ENCODE data around the gene BMP7.

The BMP7 gene
- total RNA-seq, result 0 to 2.9 (median 0.05) reads per million in 17 experiments

DNA sequence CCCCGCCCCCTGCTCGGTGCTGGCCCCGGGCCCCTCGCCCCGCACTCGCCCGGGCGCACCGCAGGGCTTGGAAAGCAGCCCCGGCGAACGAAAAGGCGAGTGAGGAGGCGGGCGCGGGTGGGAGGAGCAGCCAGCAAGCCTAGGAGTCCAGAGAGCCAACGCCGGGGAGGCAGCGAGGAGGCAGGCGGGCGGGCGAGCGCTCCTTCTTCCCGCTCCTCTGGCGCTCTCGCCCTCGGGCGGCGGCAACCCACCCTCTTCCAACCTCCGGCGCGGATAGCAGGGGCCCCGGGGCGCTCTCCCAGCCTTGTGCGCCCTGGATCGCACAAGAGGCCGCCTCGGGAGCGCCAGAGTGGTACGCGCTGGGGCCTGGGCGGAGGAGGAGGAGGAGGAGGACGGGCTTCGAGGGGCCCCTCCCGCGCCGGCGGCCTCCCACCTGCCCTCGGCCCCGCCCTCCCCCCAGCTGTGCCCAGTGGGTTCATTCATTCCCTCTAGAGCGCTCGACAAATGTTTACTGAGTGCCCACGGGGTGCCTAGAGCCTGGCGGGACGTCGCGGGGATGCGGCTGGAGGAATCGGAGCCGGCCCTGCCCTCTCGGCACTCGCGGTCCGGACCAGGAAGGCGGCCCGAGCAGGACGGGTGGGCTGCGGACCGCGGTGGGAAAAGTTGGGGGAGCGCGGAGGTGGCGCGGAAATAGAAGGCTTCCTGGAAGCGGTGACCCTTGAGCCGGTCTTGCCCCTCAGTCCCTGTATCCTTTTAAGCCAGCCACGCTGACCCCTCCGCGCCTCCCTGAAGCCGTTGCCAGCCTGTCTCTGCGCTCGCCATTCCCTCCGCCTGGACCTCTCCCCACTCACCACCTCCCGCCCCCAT, at the start of gene BMP7:
Gene BMP7, minus strand, starts transcription at position 351 of the 867 bp plus-strand sequence. CDS start 519 bp downstream, outside the sequence.
- no peak for DNase-seq

DNA sequence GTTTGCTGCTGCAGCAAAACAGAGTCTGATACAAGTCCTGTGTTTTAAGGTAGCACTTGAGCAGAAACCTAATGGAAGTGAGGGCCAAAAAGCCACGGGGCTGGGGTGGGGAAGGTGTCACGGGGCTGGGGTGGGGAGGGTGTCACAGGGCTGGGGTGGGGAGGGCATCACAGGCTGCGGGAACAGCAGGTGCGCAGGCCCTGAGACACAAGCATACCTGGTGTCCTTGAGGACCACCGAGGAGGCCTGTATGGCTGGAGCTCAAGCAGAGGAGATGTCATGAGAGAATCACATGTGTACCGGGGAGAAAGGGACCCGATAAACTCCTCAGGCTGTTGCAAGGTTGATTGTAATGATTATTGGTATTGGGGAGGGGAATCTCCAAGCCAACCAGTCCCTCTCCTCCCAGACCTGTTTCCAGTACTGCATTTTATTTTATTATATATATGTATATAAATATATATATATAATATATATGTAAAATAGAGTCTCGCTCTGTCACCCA, 49.6 kb upstream of the BMP7 start:
- no peak for DNase-seq

DNA sequence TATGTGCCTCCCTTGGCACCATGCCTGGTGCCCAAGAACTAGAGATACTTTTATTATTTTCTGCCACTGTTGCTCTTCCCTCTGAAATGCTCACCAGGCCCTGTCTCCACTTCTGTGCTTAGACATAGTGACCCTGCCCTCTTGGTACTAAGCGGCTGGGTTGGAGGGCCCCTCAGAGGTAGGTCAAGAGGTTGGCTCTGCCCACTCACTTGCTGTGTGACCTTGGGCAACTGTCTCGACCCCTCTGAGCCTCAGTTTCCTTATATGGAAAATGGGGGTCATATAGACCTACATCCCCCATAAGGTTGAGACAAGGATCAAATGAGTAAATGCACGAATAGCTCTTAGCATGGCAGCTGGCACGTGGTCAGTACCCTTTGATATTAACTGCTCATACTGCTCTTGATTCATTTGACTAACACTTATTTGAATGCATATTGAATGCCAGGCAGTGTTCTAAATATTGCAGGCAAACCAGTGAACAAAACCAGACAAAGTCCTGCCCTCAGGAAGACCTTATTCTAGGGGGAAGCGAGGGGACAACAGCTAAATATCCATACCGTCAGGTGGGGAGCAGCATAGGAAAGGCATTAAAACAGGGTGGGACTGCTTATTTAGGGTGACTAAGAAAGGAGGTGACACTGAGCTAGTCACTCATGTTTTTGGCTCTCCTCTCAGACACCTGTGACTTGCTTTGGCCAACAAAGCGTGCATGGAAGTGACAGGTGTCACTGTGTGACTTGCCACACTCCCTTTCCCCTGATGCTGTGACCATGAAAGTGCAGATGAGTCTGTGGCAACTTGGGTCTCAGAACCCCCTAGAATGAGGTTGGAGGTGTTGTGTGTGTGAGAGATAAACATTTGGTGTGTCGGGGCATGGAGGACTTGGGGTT, 48.9 kb upstream of the BMP7 start:
- no peak for DNase-seq

DNA sequence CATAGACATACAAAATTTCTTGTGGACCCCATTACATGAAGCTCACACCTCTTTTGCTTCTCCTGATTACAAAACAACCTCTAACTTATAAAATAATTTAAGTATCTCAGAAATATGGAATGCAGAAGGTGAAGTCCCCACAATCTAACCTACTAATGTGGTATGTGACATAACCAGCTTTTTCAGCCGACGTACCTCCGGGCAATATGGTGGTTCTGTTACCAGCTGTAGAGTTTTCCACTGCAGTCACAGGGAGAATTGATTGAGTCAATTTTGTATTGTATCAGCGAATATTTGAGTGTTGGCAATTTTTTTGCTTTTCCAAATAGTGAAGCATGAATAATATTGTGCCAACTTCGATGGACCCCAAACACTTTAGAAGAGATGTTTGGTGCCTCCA, 47.5 kb upstream of the BMP7 start:
- DNase-seq, result no peak

DNA sequence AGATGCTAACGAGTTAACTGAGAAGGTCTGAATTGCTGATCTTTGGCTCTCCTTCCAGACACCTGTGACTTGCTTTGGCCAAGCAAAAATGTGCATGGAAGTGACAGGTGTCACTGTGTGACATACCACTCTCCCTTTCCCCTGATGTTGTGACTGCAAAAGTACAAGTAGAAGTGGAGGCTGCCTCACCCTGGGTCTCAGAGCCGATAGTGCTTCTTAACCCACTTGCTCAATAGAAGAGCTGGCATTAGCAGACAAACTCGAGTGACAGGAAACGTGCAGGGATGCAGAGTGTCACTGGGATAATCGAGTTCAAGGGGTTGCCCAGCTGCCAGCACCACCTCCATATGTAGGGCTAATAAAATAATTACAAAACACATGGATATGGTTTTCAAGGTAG, 46.8 kb upstream of the BMP7 start:
- DNase-seq, result no peak

DNA sequence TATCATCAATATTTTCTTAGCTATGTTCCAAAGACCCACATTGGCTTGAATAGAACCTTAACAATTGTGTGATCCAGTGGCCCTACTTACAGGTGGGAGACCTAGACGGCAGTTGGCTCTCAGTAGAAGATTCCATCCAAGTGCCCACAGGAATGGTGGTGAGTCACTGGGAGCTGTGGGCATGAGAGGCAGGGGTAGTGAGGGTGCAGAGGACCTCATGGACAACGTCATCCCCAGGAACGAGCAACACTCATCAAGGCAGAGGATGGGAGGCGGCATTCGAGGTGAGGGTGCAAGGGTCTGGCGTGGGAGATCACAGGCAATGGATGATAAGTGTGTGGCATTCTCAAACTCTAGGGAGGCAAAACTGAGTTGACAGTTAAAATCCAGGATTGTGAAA, 45.7 kb upstream of the BMP7 start:
- DNase-seq, result no peak

DNA sequence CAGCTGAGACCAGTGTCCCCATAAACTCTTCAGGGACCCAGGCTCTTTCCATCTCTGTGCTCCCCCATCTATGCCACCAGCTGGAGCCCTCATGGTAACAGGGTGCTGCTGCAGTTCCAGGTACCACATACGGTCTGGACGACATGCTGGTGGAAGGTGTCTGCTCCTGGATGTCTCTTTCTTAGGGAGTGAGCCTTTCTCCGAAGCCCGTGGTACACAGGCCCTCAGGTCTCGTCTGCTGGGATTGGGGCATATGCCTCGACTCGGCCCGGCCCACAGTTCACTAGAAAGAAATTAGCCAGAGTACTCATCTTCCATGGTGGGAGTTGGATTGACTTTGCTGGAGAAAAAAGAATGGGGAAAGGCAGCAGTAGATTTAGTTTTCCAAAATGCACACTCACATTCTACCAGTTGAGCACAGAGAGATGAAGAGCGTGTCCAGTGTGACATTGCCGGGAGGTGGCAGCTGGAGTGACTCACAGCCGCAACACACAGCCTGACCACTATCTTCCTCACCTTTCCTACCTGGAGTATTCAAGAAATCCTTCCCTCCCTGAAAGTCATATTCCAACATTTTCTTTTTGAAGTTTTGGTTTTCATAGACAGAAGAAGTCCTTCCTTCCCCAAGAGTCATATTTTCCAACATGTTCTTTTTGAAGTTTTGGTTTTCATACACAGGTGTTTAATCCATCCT, 44.5 kb upstream of the BMP7 start:
- DNase-seq, result no peak

DNA sequence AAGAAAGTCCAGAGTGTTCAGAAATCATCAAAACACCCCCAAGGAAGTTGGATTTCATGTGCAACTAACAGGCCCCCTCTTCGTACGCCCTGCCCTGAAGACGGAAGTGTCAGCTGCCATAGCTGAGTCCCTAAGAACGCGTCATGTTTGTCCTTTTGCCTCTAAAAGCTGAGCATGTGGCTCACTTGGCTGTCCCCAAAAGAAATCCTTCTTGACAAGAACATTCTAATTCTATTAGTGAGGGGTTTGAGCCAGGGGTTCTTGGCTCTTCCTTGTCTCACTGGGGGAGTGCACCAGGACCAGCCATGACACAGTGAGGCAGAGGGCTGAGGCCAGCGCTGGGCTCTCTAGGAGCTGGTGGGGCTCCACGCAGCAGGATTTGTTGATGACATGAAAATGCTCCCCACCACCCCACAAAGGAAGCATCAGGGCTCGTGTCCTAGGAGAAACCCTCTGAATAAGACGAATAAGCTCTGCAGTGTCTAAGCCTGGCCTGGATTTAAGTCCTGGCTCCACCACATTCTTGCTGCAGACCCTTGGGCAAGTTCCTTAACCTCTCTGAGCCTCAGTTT, 43.2 kb upstream of the BMP7 start:
- no peak for DNase-seq

DNA sequence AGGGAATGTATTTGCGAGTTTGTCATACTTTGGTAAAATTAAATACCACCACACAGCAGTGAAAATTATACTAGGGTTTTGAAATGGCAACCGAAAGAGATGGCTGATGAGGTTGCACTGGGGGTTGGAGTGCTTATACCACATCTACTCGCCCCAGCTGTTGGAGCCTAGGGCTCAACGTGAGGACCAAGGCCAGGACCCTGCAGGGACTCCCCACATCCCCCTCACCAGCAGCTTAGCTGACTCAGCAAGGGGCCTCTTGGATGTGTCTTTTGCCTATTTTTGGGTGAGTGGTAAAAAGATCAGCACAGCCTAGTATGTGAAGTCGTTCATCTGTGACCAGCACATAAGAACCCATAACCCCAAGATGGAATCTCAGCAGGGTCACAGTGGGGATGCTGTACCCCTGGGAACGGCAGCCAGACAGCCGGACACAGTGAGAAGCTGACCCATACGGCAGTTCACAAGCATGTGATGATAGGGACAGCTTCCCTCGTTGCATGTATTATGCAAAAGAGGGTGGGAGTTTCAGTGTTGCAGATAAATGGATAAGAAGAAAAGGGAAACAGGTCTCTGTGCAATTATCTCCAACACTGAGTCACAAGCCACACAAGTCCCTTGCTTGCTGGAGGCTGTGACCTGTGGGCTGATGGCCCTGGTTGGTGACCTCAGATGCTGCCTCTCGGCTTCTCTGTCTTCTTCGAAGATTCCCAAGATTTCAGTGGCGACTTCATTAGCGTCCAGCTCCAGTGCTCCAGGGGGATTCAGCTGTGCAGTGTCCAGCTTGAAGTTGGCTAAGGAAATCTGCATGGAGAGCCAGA, 42.2 kb upstream of the BMP7 start:
- peak in 3 of 4 experiments; percentile 15 to 31 (median 18) for DNase-seq

DNA sequence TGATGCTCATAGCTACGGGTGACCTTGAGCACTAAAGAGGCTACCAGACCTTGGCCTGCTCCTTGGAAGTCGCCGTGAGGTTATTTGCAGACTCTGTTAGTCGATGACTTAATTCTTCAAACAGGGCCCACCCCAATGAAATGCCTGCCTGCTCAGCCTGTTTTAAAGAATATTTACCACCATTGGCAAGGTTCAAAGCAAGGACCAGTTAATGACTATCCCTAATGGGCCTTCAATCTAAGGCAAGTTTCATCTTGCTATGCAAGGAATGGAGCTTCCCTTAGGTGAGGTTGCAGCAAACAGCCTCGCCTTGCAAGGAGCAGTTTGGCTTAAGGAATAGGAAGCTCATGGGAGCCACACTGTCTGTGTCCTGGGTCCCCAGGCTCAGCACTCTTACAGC, 40.3 kb upstream of the BMP7 start:
- no peak for DNase-seq

DNA sequence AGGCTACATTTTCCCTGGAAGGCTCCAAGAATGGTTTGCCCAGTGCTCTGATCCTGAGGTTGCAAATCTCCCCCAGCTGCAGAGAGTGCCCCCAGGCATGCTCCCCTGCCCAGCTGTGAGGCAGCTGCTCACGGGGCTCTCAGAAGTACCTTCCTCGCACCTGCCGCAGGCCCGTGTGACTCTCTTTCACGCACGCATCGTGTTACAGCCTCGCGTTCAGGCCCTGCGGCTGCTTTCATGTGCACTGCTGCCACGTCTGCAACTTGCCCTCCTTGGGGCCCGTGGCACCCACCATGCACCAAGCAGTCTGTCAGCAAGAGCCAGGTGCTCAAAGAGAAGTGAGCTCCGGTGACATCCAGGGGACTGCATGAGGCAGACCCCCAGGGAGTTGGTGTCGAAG, 34.6 kb upstream of the BMP7 start:
- no peak for DNase-seq

DNA sequence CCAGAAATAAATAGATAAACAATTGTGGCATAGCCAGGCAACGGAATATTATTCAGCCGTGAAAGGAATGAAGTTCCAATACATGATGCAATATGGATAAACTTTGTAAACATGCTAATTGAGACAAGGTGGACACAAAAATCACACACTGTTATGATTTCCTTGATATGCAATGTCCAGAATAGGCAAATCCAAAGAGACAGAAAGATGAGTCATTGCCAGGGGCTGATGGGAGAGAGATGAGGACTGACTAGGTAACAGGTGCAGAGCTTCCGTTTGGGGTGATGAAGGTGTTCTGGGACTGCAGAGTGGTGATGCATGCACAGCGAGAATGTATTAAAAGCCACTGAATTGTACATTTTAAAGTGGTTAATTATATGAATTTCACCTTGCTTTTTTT, 32.0 kb upstream of the BMP7 start:
- DNase-seq, result no peak

DNA sequence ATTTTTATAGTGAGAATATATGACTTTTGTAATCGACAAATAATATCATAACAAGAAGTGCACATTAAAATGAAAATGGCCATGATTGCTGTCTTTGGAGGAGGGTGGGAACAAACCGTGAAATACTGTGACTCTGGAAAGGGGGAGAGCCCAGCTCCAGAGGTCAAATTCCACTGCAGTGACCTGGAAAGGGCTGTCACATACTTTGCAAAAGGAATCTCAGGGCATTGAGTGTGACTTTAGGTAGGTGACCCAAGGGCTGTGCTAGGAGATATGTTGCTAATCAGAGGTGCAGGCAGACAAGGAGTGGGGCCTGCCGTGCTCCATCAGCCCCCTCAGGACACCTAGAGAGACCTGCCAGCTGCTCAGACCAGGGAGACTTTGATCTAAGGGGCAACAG, 28.1 kb upstream of the BMP7 start:
- DNase-seq, result no peak

DNA sequence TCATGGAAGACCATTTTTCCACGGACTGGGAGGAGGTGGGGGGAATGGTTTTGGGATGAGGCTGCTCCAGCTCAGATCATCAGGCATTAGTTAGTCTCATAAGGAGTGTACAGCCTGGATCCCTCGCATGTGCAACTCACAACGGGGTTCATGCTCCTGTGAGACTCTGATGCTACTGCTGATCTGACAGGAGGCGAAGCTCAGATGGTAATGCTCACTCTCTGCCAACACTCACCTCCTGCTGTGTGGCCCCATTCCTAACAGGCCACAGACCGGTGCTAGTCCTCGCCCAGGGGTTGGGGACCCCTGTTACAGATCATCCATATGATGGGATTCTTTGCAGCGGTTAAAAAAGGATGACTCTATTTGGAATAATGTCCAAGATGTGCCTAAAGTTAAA, 27.6 kb upstream of the BMP7 start:
- no peak for DNase-seq

DNA sequence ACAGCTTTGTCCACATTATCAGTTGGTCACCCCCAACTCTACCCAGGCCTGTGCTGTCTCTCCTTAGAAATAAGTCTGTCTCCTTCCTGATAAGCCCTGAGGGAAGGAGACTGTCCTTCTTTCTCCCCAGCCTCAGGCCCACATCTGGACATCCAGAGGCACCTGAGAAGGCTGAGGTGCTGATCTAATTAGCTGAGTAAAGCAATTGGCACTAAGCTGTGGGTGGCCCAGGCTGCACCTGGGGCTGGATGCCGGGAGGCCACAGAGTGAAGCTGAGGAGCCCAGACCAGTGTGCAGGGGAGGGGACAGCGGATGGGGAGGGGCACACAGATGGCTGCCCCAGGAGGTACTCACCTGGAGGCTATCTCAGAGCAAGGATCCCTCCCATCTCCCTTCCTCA, 26.2 kb upstream of the BMP7 start:
- DNase-seq, result no peak

DNA sequence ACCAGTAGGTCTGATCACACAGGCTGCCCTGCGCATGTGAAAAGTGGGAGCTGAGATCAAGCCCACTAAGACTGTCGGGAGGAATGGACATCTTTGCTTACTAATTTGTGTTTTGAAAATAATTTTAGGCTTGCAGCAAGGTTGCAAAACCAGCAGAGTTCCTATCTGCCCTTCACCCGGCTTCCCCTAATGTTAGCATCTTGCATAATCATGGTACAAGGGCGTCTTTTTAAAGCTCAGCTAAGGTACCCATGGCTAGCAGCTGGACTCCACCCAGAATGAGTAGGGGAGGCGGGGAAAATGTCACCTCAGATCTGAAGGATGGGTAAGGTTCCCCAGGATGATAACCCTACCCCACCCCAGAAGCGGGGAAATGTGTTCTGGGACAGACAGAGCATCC, 25.3 kb upstream of the BMP7 start:
- DNase-seq, result no peak

DNA sequence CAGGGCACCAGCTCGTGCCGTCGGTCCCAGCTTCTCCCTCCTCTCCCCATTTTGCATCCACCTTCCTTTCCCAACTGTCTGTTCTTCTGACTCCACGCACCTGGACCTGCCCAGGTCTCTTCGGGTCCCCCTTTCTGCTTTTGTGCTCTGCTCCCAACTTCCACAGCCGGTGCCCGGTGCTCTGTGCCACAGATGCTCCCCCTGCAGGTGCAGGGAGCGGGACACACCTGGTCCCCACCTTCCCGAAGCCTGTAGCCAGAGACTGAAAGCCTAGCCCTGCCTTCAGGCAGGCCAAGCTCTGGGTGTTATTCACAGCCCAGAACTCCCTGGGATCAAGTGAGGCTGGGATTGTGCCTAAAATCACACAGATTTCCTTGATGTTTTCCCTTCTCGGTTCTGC, 24.6 kb upstream of the BMP7 start:
- DNase-seq, result no peak

DNA sequence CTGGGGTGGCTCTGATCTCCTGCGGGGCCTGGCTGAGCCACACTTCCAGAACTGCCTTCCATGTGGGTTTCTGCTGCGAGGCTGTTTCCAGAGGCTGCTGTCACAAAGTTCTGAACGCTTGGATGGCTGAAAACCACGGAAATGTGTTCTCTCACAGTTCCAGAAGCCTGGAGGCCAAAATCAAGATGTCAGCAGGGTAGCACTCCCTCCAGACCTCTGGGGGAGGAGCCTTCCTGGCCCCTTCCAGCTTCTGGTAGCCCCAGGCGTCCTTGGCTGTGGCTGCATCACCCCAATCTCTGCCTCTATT, 23.7 kb upstream of the BMP7 start:
- no peak for DNase-seq

DNA sequence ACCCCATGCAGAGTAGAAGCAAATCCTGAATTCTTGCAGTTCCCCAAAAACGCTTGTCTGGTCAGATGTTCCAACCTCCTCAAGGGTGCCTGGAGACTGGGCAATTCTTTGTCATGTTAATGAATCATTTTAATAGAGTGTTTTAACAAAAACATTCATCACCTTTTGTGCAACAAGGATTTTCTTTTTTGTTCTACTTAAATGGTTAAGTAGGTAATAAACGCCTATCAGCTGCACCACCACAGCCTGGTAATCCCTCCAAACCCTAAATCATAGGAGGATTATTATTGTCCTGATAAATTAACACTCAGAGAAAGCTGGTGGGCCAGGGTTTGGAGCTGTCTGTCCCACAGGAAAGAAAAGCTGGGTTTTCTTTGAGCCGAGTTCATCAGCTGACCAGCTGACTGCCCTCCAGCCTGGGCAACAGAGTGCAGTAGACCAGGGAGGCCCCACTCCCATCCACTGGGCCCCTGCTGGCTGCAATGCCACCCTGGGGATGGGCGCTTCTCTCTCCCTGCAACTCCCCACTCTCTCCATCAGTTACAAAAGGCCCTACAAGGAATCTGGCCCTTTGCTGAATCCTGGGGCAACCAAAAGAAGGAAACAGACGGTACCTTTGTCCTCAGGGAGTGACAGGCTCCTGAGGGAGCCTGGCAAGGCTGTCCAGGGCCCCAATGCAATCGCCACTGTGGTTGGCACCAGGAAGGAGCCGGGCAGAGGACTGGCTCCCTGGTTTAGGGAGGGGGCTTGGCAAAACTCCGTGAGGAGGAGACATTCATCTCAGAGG, 23.1 kb upstream of the BMP7 start:
- DNase-seq, result no peak

DNA sequence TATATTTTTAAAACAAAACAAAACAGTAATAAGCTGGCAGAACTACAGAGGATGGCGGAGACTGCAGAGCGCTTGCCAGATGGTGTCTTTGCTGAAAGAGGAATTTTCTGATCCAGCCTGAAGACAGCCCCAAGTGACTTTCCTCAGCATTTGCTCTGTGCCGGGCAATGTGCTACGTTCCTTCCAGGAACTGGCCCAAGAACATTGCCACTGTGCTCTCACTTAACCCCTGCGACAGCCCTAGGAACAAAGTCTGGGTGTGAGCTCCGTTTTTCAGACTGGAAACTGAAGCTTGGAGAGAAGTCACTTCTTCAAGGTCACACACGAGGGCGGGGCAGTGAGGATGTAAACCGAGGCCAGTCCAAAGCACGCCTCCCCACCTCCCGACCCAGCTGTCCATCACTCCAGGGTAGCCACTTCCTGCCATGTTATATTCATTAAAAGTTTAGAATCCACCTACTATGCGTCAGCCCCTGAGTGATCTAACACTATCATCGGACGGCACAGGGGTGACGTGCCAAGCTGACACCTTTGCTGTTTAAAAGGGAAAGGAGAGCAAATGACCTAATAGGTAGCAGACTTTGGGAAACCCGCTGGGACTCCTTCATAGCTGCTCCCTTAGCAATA, 22.3 kb upstream of the BMP7 start:
- no peak for DNase-seq

DNA sequence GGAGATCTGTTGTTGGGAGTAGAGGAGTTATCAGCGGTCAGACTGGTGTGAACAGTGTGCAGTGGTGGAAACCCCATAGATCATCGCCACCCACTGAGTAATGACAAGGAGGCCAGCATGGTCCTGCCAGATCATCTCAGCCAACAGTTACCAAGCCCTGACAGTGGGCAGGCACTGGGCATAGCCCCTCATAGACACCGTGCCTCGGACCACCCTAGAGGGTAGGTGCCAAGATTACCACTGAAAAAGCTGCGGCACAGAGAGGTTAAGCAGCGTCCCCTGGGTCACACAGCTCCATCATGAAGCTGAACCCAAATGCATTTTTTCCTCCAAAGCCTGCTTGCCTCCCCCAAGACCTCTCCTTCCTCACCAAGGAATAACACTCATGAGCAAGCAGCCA, 21.5 kb upstream of the BMP7 start:
- DNase-seq, result no peak
